ENCODE results near the gene FLOT1. TPM values are rescaled to one million over a fixed set of nuclear protein-coding genes. Genes with fewer than 3 reads are reported as not detected.

The FLOT1 gene
- polyA plus RNA-seq, 1 experiment = 292 TPM

DNA sequence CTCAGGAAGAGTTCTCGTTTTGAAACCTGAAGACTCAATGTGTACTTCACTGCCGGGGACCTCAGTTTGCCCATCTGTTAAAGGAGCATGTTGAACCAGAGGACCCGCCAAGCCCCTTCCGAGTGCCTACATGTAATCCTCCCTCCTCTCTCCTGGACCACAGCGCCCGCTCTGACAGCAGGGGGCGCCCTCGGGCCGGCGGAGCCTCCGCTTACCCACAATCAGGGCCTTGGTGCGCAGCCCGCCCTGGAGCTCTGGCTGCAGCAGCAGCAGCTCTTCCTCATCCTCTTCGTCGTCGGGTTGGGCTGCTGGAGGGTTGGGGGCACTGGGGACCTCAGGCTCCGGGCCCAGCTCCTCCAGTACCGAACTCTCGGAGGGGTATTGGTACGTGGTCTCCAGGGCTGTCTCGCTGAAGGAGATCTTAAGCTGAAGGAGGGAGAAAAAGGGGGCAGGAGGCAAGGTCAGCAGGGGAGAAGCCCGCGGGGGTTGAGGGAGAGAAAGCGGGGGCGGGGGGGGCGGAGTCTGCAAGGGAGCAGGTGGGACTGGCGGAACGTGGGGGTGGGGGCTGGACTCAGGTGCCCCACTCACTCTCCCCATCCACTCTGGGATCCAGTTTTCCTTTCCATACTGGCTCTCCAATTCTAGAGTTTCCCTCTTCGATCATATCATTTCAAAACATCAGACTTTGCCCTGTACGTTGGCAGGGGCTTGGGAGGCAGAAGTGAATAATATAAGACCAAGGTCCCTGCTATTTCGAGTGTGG is 63.3 kb downstream of the FLOT1 start:
- no peak for DNase-seq (ENCODE audit: low read depth)
- H3K36me3 ChIP-seq (ENCODE audit: control insufficient read depth, insufficient read depth, low read length) = peaks cover 23% of the 10 kb centered on the region
- ChIA-PET POLR2A (interaction anchor here (0.5 kb wide), 1 partner anchor 53 kb away, joined by 5 read pairs; the partner anchor contains the start of gene ATAT1), CTCF (interaction anchor here (0.6 to 17.2 kb wide), 35 partner anchors 9 to 851 kb away, joined by 3 to 387 read pairs (median 4); partner anchors contain the start of genes FLOT1, IER3, MDC1 and NRM)
- peak; percentile 97 for TF ChIP-seq CTCF (IDR thresholded peaks at IDR 0.05; ENCODE audit: insufficient read depth, low read depth, low read length)
- H3K27me3 ChIP-seq (ENCODE audit: control insufficient read depth, insufficient read depth, low read length) = no peaks in the 10 kb centered on the region
- no peak overlapping the region; the same call in 1 of the 2 replicates for H3K4me3 ChIP-seq (ENCODE audit: low read depth, low read length)

Small RNAs within 50 kb of the gene (small RNA-seq; reads per million reads assigned to genes)
- gene RF00019 (ENCODE audit: insufficient read length, low read depth, low replicate concordance) (not detected), gene RN7SL353P (ENCODE audit: insufficient read length, low read depth, low replicate concordance) (not detected)

Other genes with a start within 250 kb of the FLOT1 start
- 47.4 and 47.6 TPM in 2 replicates for gene GNL1, start 186.2 kb downstream of the FLOT1 start, polyA plus RNA-seq (2011; rRNA removed)
- gene PRR3, start 185.4 kb downstream of the FLOT1 start, polyA plus RNA-seq (2011; rRNA removed) = 15.8 and 16.0 TPM in 2 replicates
- 30.0 and 37.9 TPM in 2 replicates for gene ABCF1, start 171.2 kb downstream of the FLOT1 start, polyA plus RNA-seq (2011; rRNA removed)
- gene PPP1R10, start 125.4 kb downstream of the FLOT1 start, polyA plus RNA-seq (2011; rRNA removed) = 27.0 and 32.2 TPM in 2 replicates
- 58.7 and 69.3 TPM in 2 replicates for gene MRPS18B, start 124.8 kb downstream of the FLOT1 start, polyA plus RNA-seq (2011; rRNA removed)
- gene ATAT1, start 115.8 kb downstream of the FLOT1 start, polyA plus RNA-seq (2011; rRNA removed) = 5.5 and 6.8 TPM in 2 replicates
- gene C6orf136, start 95.6 kb downstream of the FLOT1 start, polyA plus RNA-seq (2011; rRNA removed) = 5.4 and 6.0 TPM in 2 replicates
- 25.1 and 44.5 TPM in 2 replicates for gene DHX16, start 69.7 kb downstream of the FLOT1 start, polyA plus RNA-seq (2011; rRNA removed)
- 87.5 and 121 TPM in 2 replicates for gene PPP1R18, start 56.0 kb downstream of the FLOT1 start, polyA plus RNA-seq (2011; rRNA removed)
- gene NRM, start 51.7 kb downstream of the FLOT1 start, polyA plus RNA-seq (2011; rRNA removed) = 12.6 and 19.7 TPM in 2 replicates
- 5.1 and 7.5 TPM in 2 replicates for gene MDC1, start 25.4 kb downstream of the FLOT1 start, polyA plus RNA-seq (2011; rRNA removed)
- gene TUBB, start 22.3 kb downstream of the FLOT1 start, polyA plus RNA-seq (2011; rRNA removed) = 1,140 and 1,840 TPM in 2 replicates
- gene IER3, start 1.9 kb upstream of the FLOT1 start, polyA plus RNA-seq (2011; rRNA removed) = 43.7 and 51.7 TPM in 2 replicates
- gene DDR1, start 141.8 kb upstream of the FLOT1 start, polyA plus RNA-seq (2011; rRNA removed) = 10.6 and 17.0 TPM in 2 replicates
- gene GTF2H4, start 165.5 kb upstream of the FLOT1 start, polyA plus RNA-seq (2011; rRNA removed) = 24.9 and 28.2 TPM in 2 replicates
- 14.8 and 16.1 TPM in 2 replicates for gene VARS2, start 171.6 kb upstream of the FLOT1 start, polyA plus RNA-seq (2011; rRNA removed)
- not detected in 2 replicates for gene SFTA2, start 189.5 kb upstream of the FLOT1 start, polyA plus RNA-seq (2011; rRNA removed)
- not detected in 2 replicates for gene MUCL3, start 198.3 kb upstream of the FLOT1 start, polyA plus RNA-seq (2011; rRNA removed)
- gene MUC21, start 241.0 kb upstream of the FLOT1 start, polyA plus RNA-seq (2011; rRNA removed) = not detected in 2 replicates